Panc1 (cell line): ENCODE results near the gene THOC7.

Experiments used
- CTCF ChIP-seq: fragments of 450-650 bp; IDR thresholded peaks from 2 replicates; pipeline ENCODE4 v1.5.1; 2017; ENCODE audit warnings: mild to moderate bottlenecking
- POLR2AphosphoS5 ChIP-seq: IDR thresholded peaks from 2 replicates; pipeline ENCODE4 v1.6.1; 2012; ENCODE audit warnings: mild to moderate bottlenecking, low read depth, low read length, moderate library complexity
- REST ChIP-seq, 2 experiments: IDR thresholded peaks; 2 replicates each; pipeline ENCODE4 v1.6.1; 2011 to 2012; ENCODE audit warnings: low read depth in 2 of 2, control low read depth in 1 of 2, low read length in 1 of 2, mild to moderate bottlenecking in 1 of 2, moderate library complexity in 1 of 2; ENCODE audit not compliant: insufficient read depth in 1 of 2
- SIN3A ChIP-seq: IDR thresholded peaks from 2 replicates; pipeline ENCODE4 v1.6.1; 2012; ENCODE audit warnings: low read depth, mild to moderate bottlenecking, low read length, moderate library complexity, borderline replicate concordance; ENCODE audit not compliant: insufficient read depth

- TF ChIP-seq CTCF = no peak
- TF ChIP-seq POLR2AphosphoS5 = no peak
- no peak for TF ChIP-seq REST (IDR thresholded peaks at IDR 0.05; ENCODE audit: insufficient read depth in 1 of 2, low read depth in 2 of 2, low read length in 1 of 2)
- no peak for TF ChIP-seq SIN3A
Observed at GRCh38 chr3:63863150-63864007, at the start of gene THOC7, which contains the start of gene ATXN7.
